ENCODE measurements around the gene GABARAPL2. TPM values are rescaled to one million over a fixed set of nuclear protein-coding genes. Genes with fewer than 3 reads are reported as not detected.

GABARAPL2 gene
- total and polyA plus RNA-seq, 3 experiments from 2014 or later: 61.7 to 331 (median 66.2) TPM

GRCh38 chr16:75626806-75627205, 60.6 kb downstream of the GABARAPL2 start:
- Mint-ChIP-seq H3K9me3 (no peaks in the 10 kb centered on the region), H3K36me3 (peaks cover 20 to 70% (median 33%) of the 10 kb centered on the region in 3 donors), H3K4me3 (peak overlapping the region in 4 of 7 donors; percentile 5 to 84 (median 35)), H3K27me3 (no peaks in the 10 kb centered on the region), H3K4me1 (peaks cover 44 to 67% (median 55%) of the 10 kb centered on the region in 3 donors), H3K27ac (peak overlapping the region; percentile 61 to 98 (median 91))
- Histone ChIP-seq H3K9me3 (ENCODE audit: low read length) (no peaks in the 10 kb centered on the region), H3K27ac (ENCODE audit: low read depth, low read length) (no peak overlapping the region), H3K4me1 (ENCODE audit: insufficient read depth, low read length) (peaks cover 33% of the 10 kb centered on the region), H3K36me3 (ENCODE audit: insufficient read depth, low read length) (peaks cover 41% of the 10 kb centered on the region), H3K4me3 (ENCODE audit: low read length) (no peak overlapping the region), H3K27me3 (ENCODE audit: insufficient read depth, low read length, poor library complexity, severe bottlenecking) (no peaks in the 10 kb centered on the region)
- ChIA-PET CTCF (interaction anchor here (1.6 to 1.9 kb wide), 2 partner anchors 21 to 110 kb away, joined by 4 to 5 read pairs; partner anchors contain the start of gene TERF2IP), POLR2A (interaction anchor here (0.5 kb wide), 1 partner anchor 11 kb away, joined by 8 read pairs; no protein-coding TSS in a partner anchor)
- DNase-seq: no peak

Other genes with a start within 250 kb of the GABARAPL2 start
- gene CFDP1, start 132.9 kb upstream of the GABARAPL2 start, total RNA-seq: 10 to 100 TPM; 34.2 to 39.1 TPM
- 33.8 TPM for gene CFDP1, start 132.9 kb upstream of the GABARAPL2 start, polyA plus RNA-seq
- gene TMEM170A, start 101.7 kb upstream of the GABARAPL2 start, total RNA-seq: 10 to 100 TPM; 40.9 to 41.8 TPM
- gene TMEM170A, start 101.7 kb upstream of the GABARAPL2 start, polyA plus RNA-seq: 41.7 TPM
- under 1 TPM; 0.04 to 0.11 TPM for gene CHST6, start 70.9 kb upstream of the GABARAPL2 start, total RNA-seq
- gene CHST6, start 70.9 kb upstream of the GABARAPL2 start, polyA plus RNA-seq: not detected
- gene CHST5, start 30.3 kb upstream of the GABARAPL2 start, total RNA-seq: not detected
- not detected for gene CHST5, start 30.3 kb upstream of the GABARAPL2 start, polyA plus RNA-seq
- 1 to 10 TPM; 5.3 to 5.4 TPM for gene TMEM231, start 10.1 kb upstream of the GABARAPL2 start, total RNA-seq
- 3.4 TPM for gene TMEM231, start 10.1 kb upstream of the GABARAPL2 start, polyA plus RNA-seq
- 10 to 100 TPM; 57.9 to 59.8 TPM for gene ADAT1, start 56.9 kb downstream of the GABARAPL2 start, total RNA-seq
- 70.5 TPM for gene ADAT1, start 56.9 kb downstream of the GABARAPL2 start, polyA plus RNA-seq
- 100 to 1,000 TPM; 291 to 307 TPM for gene KARS1, start 81.3 kb downstream of the GABARAPL2 start, total RNA-seq
- gene KARS1, start 81.3 kb downstream of the GABARAPL2 start, polyA plus RNA-seq: 258 TPM
- 10 to 100 TPM; 90.6 to 91.0 TPM for gene TERF2IP, start 81.4 kb downstream of the GABARAPL2 start, total RNA-seq
- gene TERF2IP, start 81.4 kb downstream of the GABARAPL2 start, polyA plus RNA-seq: 209 TPM
- gene CPHXL2, start 110.6 kb downstream of the GABARAPL2 start, total RNA-seq: not detected
- gene CPHXL2, start 110.6 kb downstream of the GABARAPL2 start, polyA plus RNA-seq: not detected
- not detected for gene DUXB, start 135.1 kb downstream of the GABARAPL2 start, total RNA-seq
- not detected for gene DUXB, start 135.1 kb downstream of the GABARAPL2 start, polyA plus RNA-seq
- not detected for gene CPHXL, start 160.1 kb downstream of the GABARAPL2 start, total RNA-seq
- gene CPHXL, start 160.1 kb downstream of the GABARAPL2 start, polyA plus RNA-seq: not detected

All from CD8-positive, alpha-beta memory T cell (primary cell).